ENCODE measurements around the gene SLC6A8. TPM values are rescaled to one million over a fixed set of nuclear protein-coding genes. Genes with fewer than 3 reads are reported as not detected.
"Not testable (repeated sequence)": the region's sequence is repeated elsewhere in the genome, so short reads cannot be mapped to it uniquely, and the experiment has no call there.

Gene SLC6A8
- total RNA-seq, 1 donor from 2014 or later: 125 TPM

- H3K9me3 Mint-ChIP-seq: no peaks in the 10 kb centered on the region
- H3K36me3 Mint-ChIP-seq (ENCODE audit: low read depth): no peaks in the 10 kb centered on the region
- TF ChIP-seq CTCF (conservative IDR thresholded peaks at IDR 0.05): no peak
- H3K4me3 Mint-ChIP-seq: no peak overlapping the region
- no peaks in the 10 kb centered on the region for H3K4me1 Mint-ChIP-seq
- H3K27me3 Mint-ChIP-seq (ENCODE audit: low read depth): no peaks in the 10 kb centered on the region
- DNase-seq (ENCODE audit: low read depth, low spot score): no peak
- H3K27ac Mint-ChIP-seq (ENCODE audit: unreplicated experiment): no peak overlapping the region
These were observed 53.7 kb downstream of the SLC6A8 start for GRCh38 chrX:153741446-153741845.

GRCh38 chrX:153742111-153742510 is 54.4 kb downstream of the SLC6A8 start:
- H3K36me3 Mint-ChIP-seq (ENCODE audit: low read depth); H3K9me3 Mint-ChIP-seq; H3K4me3 Mint-ChIP-seq; H3K4me1 Mint-ChIP-seq; H3K27ac Mint-ChIP-seq (ENCODE audit: unreplicated experiment); H3K27me3 Mint-ChIP-seq (ENCODE audit: low read depth); DNase-seq (ENCODE audit: low read depth, low spot score): not testable (repeated sequence)

- not testable (repeated sequence) for H3K36me3 Mint-ChIP-seq (ENCODE audit: low read depth); H3K4me1 Mint-ChIP-seq; H3K27ac Mint-ChIP-seq (ENCODE audit: unreplicated experiment); DNase-seq (ENCODE audit: low read depth, low spot score); H3K27me3 Mint-ChIP-seq (ENCODE audit: low read depth); H3K9me3 Mint-ChIP-seq; H3K4me3 Mint-ChIP-seq
These were observed 55.2 kb downstream of the SLC6A8 start for GRCh38 chrX:153742796-153743467.

- H3K27me3 Mint-ChIP-seq (ENCODE audit: low read depth); H3K36me3 Mint-ChIP-seq (ENCODE audit: low read depth); H3K27ac Mint-ChIP-seq (ENCODE audit: unreplicated experiment); H3K4me1 Mint-ChIP-seq; DNase-seq (ENCODE audit: low read depth, low spot score); H3K9me3 Mint-ChIP-seq: not testable (repeated sequence)
- peak overlapping the region; percentile 31 for H3K4me3 Mint-ChIP-seq
These were observed 55.9 kb downstream of the SLC6A8 start for GRCh38 chrX:153743468-153744209.

- TF ChIP-seq CTCF (conservative IDR thresholded peaks at IDR 0.05): peak; percentile 37
- no peaks in the 10 kb centered on the region for H3K36me3 Mint-ChIP-seq (ENCODE audit: low read depth)
- H3K4me1 Mint-ChIP-seq: no peaks in the 10 kb centered on the region
- H3K4me3 Mint-ChIP-seq: peak overlapping the region; percentile 31
- no peaks in the 10 kb centered on the region for H3K9me3 Mint-ChIP-seq
- no peak overlapping the region for H3K27ac Mint-ChIP-seq (ENCODE audit: unreplicated experiment)
- H3K27me3 Mint-ChIP-seq (ENCODE audit: low read depth): no peaks in the 10 kb centered on the region
- DNase-seq (ENCODE audit: low read depth, low spot score): peak; percentile 22
These were observed 56.7 kb downstream of the SLC6A8 start for GRCh38 chrX:153744210-153745066.

GRCh38 chrX:153745067-153745433 is 57.3 kb downstream of the SLC6A8 start:
- not testable (repeated sequence) for H3K9me3 Mint-ChIP-seq; DNase-seq (ENCODE audit: low read depth, low spot score); H3K36me3 Mint-ChIP-seq (ENCODE audit: low read depth); H3K27me3 Mint-ChIP-seq (ENCODE audit: low read depth); H3K27ac Mint-ChIP-seq (ENCODE audit: unreplicated experiment); H3K4me1 Mint-ChIP-seq; H3K4me3 Mint-ChIP-seq

Other genes with a start within 250 kb of the SLC6A8 start
- 0.77 and 1.6 TPM in 2 replicates for gene TREX2, start 241.9 kb upstream of the SLC6A8 start, total RNA-seq
- gene HAUS7, start 217.3 kb upstream of the SLC6A8 start, total RNA-seq: 51.8 and 58.8 TPM in 2 replicates
- 80.6 and 85.2 TPM in 2 replicates for gene BGN, start 192.9 kb upstream of the SLC6A8 start, total RNA-seq
- gene ATP2B3, start 170.3 kb upstream of the SLC6A8 start, total RNA-seq: 0.05 and 0.11 TPM in 2 replicates
- 24.4 and 25.3 TPM in 2 replicates for gene CCNQ, start 88.8 kb upstream of the SLC6A8 start, total RNA-seq
- gene DUSP9, start 40.7 kb upstream of the SLC6A8 start, total RNA-seq: 1.7 TPM in 2 replicates
- 9.4 and 10.2 TPM in 2 replicates for gene PNCK, start 14.1 kb upstream of the SLC6A8 start, total RNA-seq
- 117 and 118 TPM in 2 replicates for gene BCAP31, start 36.5 kb downstream of the SLC6A8 start, total RNA-seq
- 6.0 and 6.6 TPM in 2 replicates for gene ABCD1, start 36.9 kb downstream of the SLC6A8 start, total RNA-seq
- 15.7 and 16.2 TPM in 2 replicates for gene PLXNB3, start 76.3 kb downstream of the SLC6A8 start, total RNA-seq
- gene SRPK3, start 93.1 kb downstream of the SLC6A8 start, total RNA-seq: 0.14 and 0.30 TPM in 2 replicates
- 50.2 and 52.6 TPM in 2 replicates for gene IDH3G, start 106.4 kb downstream of the SLC6A8 start, total RNA-seq
- 183 and 187 TPM in 2 replicates for gene SSR4, start 106.7 kb downstream of the SLC6A8 start, total RNA-seq
- gene PDZD4, start 142.6 kb downstream of the SLC6A8 start, total RNA-seq: 48.8 and 52.5 TPM in 2 replicates
- 133 and 137 TPM in 2 replicates for gene L1CAM, start 198.2 kb downstream of the SLC6A8 start, total RNA-seq
- gene AVPR2, start 216.7 kb downstream of the SLC6A8 start, total RNA-seq: not detected in 2 replicates
- 10.2 and 10.7 TPM in 2 replicates for gene ARHGAP4, start 238.3 kb downstream of the SLC6A8 start, total RNA-seq
- gene NAA10, start 247.1 kb downstream of the SLC6A8 start, total RNA-seq: 116 and 124 TPM in 2 replicates

Data from neural crest cell (in vitro differentiated cells).